IMR-90 (cell line): Measurements from ENCODE around the gene CELSR1. TPM values are rescaled to one million over a fixed set of nuclear protein-coding genes. Genes with fewer than 3 reads are reported as not detected.

ENCODE experiments used
- ATAC-seq: fragments of 200-7000 bp; cut with Tn5 transposase; 2 replicates; pipeline ENCODE4 v1.9.1; 2020; ENCODE audit warnings: low read depth, mild to moderate bottlenecking, moderate library complexity
- BruUV-seq: library from RNA; stranded (reverse); fragments of 400-500 nt; replicated peaks from 2 replicates; lab custom pipeline; 2021; lab: Mats Ljungman, UMichigan
- CTCF ChIA-PET: fragments of 300-600 bp; formaldehyde crosslinking; extraction: SDS; loops from one replicate; lab custom pipeline; 2021; ENCODE audit warnings: antibody characterized with exemption; lab: Yijun Ruan, JAX
- POLR2A ChIA-PET: fragments of 300-600 bp; sonication (Branson Sonifier 250); formaldehyde crosslinking; loops from one replicate; lab custom pipeline; 2022; ENCODE audit warnings: antibody characterized with exemption; ENCODE audit not compliant: unreplicated experiment; lab: Charles Lee
- DNase-seq: peaks from one replicate; pipeline ENCODE4 v3.0.0; 2013
- H2AFZ ChIP-seq: replicated peaks from 2 replicates; pipeline ENCODE3; 2013; ENCODE audit warnings: low read length, mild to moderate bottlenecking; ENCODE audit not compliant: poor library complexity
- H2AK5ac ChIP-seq: 2 replicates; pipeline ENCODE4 v1.6.1; 2013; ENCODE audit warnings: low read depth, low read length, inconsistent platforms
- H2AK9ac ChIP-seq: replicated peaks from 2 replicates; pipeline ENCODE3; 2013; ENCODE audit warnings: mild to moderate bottlenecking, low read depth, low read length, moderate library complexity; ENCODE audit not compliant: poor library complexity
- H2BK120ac ChIP-seq: 2 replicates; pipeline ENCODE4 v1.6.1; 2013; ENCODE audit warnings: low read depth, low read length, inconsistent platforms
- H2BK15ac ChIP-seq: 3 replicates; pipeline ENCODE4 v1.6.1; 2013; ENCODE audit warnings: low read depth, low read length, inconsistent platforms
- H2BK20ac ChIP-seq: 2 replicates; pipeline ENCODE4 v1.6.1; 2013; ENCODE audit warnings: low read depth, mild to moderate bottlenecking, inconsistent platforms, low read length, moderate library complexity
- H2BK5ac ChIP-seq: 2 replicates; pipeline ENCODE4 v1.6.1; 2013; ENCODE audit warnings: mild to moderate bottlenecking, low read depth, low read length, inconsistent platforms; ENCODE audit not compliant: poor library complexity, severe bottlenecking
- H3K14ac ChIP-seq: replicated peaks from 2 replicates; pipeline ENCODE4 v1.6.1; 2013; ENCODE audit warnings: low read depth, low read length, inconsistent platforms
- H3K18ac ChIP-seq: 2 replicates; pipeline ENCODE4 v1.6.1; 2013; ENCODE audit warnings: low read depth, low read length, control low read depth
- H3K23ac ChIP-seq: 2 replicates; pipeline ENCODE4 v1.6.1; 2013; ENCODE audit warnings: low read depth, low read length, inconsistent platforms
- H3K27ac ChIP-seq: 2 replicates; pipeline ENCODE4 v1.5.1; 2013; ENCODE audit warnings: mild to moderate bottlenecking, control low read depth, low read length; ENCODE audit not compliant: insufficient read depth
- H3K27me3 ChIP-seq: 2 replicates; pipeline ENCODE4 v1.6.1; 2013; ENCODE audit warnings: low read length; ENCODE audit not compliant: control insufficient read depth, insufficient read depth
- H3K36me3 ChIP-seq: 2 replicates; pipeline ENCODE4 v1.6.1; 2013; ENCODE audit warnings: low read length, mixed read lengths; ENCODE audit not compliant: control insufficient read depth, insufficient read depth
- H3K4ac ChIP-seq: 2 replicates; pipeline ENCODE4 v1.6.1; 2013; ENCODE audit warnings: low read depth, low read length, inconsistent platforms
- H3K4me1 ChIP-seq: 2 replicates; pipeline ENCODE4 v1.6.1; 2013; ENCODE audit warnings: low read length, mixed read lengths; ENCODE audit not compliant: control insufficient read depth, insufficient read depth
- H3K4me2 ChIP-seq: 2 replicates; pipeline ENCODE4 v1.6.1; 2013; ENCODE audit warnings: low read depth, mild to moderate bottlenecking, control low read depth, low read length, moderate library complexity
- H3K4me3 ChIP-seq: 2 replicates; pipeline ENCODE4 v1.5.1; 2013; ENCODE audit warnings: low read depth, mild to moderate bottlenecking, control low read depth, low read length, moderate library complexity; ENCODE audit not compliant: insufficient read depth
- H3K56ac ChIP-seq: 2 replicates; pipeline ENCODE4 v1.6.1; 2013; ENCODE audit warnings: low read length, inconsistent platforms; ENCODE audit not compliant: insufficient read depth; ENCODE audit errors: extremely low read depth
- H3K79me1 ChIP-seq, 2 experiments: 2 replicates each; pipeline ENCODE4 v1.6.1; 2013; ENCODE audit warnings: low read length in 2 of 2, inconsistent platforms in 1 of 2, low read depth in 1 of 2
- H3K9ac ChIP-seq: 2 replicates; pipeline ENCODE4 v1.6.1; 2013; ENCODE audit warnings: low read depth, low read length, control low read depth
- H3K9me1 ChIP-seq: 2 replicates; pipeline ENCODE4 v1.6.1; 2013; ENCODE audit warnings: low read length, inconsistent platforms; ENCODE audit not compliant: insufficient read depth
- H3K9me3 ChIP-seq: 2 replicates; pipeline ENCODE4 v1.6.1; 2013; ENCODE audit warnings: low read length; ENCODE audit not compliant: control insufficient read depth, insufficient read depth
- H4K20me1 ChIP-seq: 2 replicates; pipeline ENCODE4 v1.6.1; 2013; ENCODE audit warnings: low read length, inconsistent platforms; ENCODE audit not compliant: insufficient read depth
- H4K5ac ChIP-seq: 2 replicates; pipeline ENCODE4 v1.6.1; 2013; ENCODE audit warnings: mild to moderate bottlenecking, low read depth, low read length, control low read depth
- H4K8ac ChIP-seq, 2 experiments: 2 replicates each; pipeline ENCODE4 v1.6.1; 2013; ENCODE audit warnings: low read depth in 2 of 2, low read length in 2 of 2, control low read depth in 1 of 2, inconsistent platforms in 1 of 2
- H4K91ac ChIP-seq: 2 replicates; pipeline ENCODE4 v1.6.1; 2013; ENCODE audit warnings: low read depth, low read length, inconsistent platforms; ENCODE audit not compliant: insufficient read depth
- BHLHE40 ChIP-seq: fragments of 150-350 bp; IDR thresholded peaks from 2 replicates; pipeline ENCODE4 v1.6.1; 2016; ENCODE audit warnings: mild to moderate bottlenecking, low read depth, low read length
- CHD1 ChIP-seq: IDR thresholded peaks from 2 replicates; pipeline ENCODE4 v1.6.1; 2012; ENCODE audit warnings: low read depth, low read length, improper control_type of control experiment
- FOS ChIP-seq: fragments of 150-350 bp; IDR thresholded peaks from 2 replicates; pipeline ENCODE4 v1.6.1; 2016; ENCODE audit warnings: low read depth, low read length
- MAFK ChIP-seq: IDR thresholded peaks from 2 replicates; pipeline ENCODE4 v1.6.1; 2012; ENCODE audit warnings: low read depth, low read length, improper control_type of control experiment
- MAZ ChIP-seq: IDR thresholded peaks from 2 replicates; pipeline ENCODE4 v1.6.1; 2012; ENCODE audit warnings: low read depth, mild to moderate bottlenecking, low read length, improper control_type of control experiment, moderate library complexity, borderline replicate concordance
- POLR2A ChIP-seq: IDR thresholded peaks from 2 replicates; pipeline ENCODE4 v1.6.1; 2012; ENCODE audit warnings: mild to moderate bottlenecking, low read depth, low read length
- RAD21 ChIP-seq: IDR thresholded peaks from 2 replicates; pipeline ENCODE4 v1.6.1; 2012; ENCODE audit warnings: low read length, improper control_type of control experiment
- RCOR1 ChIP-seq: IDR thresholded peaks from 2 replicates; pipeline ENCODE4 v1.6.1; 2012; ENCODE audit warnings: mild to moderate bottlenecking, low read length, improper control_type of control experiment; ENCODE audit not compliant: insufficient replicate concordance
- RFX5 ChIP-seq: IDR thresholded peaks from 2 replicates; pipeline ENCODE4 v1.8.0; 2012; ENCODE audit warnings: low read depth, mild to moderate bottlenecking, low read length, moderate library complexity
- WGBS, 2 experiments: methylation state at CpG; one replicate each; pipeline versions ENCODE4 v1.1.5 to v1.1.7; 2013; ENCODE audit warnings: missing lambda C conversion rate in 2 of 2; ENCODE audit not compliant: insufficient read length in 1 of 2; ENCODE audit errors: extremely low coverage in 2 of 2; 5-methylcytosine and 5-hydroxymethylcytosine counted together
- dilution Hi-C: fragments of 300-500 bp; cut with HindIII; formaldehyde crosslinking; loops from one replicate; pipeline ENCODE4 v1.14.3; 2018; ENCODE audit warnings: low sequenced_read_pairs; ENCODE audit not compliant: unreplicated experiment
- in situ Hi-C: fragments of 300-500 bp; cut with MboI; formaldehyde crosslinking; loops from 3 replicates; pipeline ENCODE4 v1.14.3; 2019; ENCODE audit warnings: low sequenced_read_pairs, inconsistent platforms, mixed read lengths
- intact Hi-C: fragments of 100-400 bp; cut with micrococcal nuclease; formaldehyde crosslinking; loops from 2 replicates; pipeline ENCODE4 v1.10.0; 2022
- polyA plus RNA-seq, 3 experiments: library from polyadenylated mRNA; depleted of rRNA; stranded (reverse); fragments of >200 nt; gene quantifications; 2 replicates each; pipeline ENCODE4 v1.2.3, GENCODE V29; 2012; ENCODE audit warnings: low replicate concordance in 1 of 3
- total RNA-seq: library from RNA; depleted of rRNA; stranded (reverse); fragments of >200 nt; gene quantifications from 2 replicates; pipeline ENCODE4 v1.2.3, GENCODE V29; 2012
- TF ChIP-seq, protein P1 (sequence below): conservative IDR thresholded peaks from 2 replicates; pipeline ENCODE4 v1.5.1; 2012; ENCODE audit warnings: mild to moderate bottlenecking, low read depth, low read length, improper control_type of control experiment

CELSR1 gene
- total and polyA plus RNA-seq, 2 of the 4 experiments (the other 2 are of a cell fraction): 0.36 to 0.82 TPM

DNA sequence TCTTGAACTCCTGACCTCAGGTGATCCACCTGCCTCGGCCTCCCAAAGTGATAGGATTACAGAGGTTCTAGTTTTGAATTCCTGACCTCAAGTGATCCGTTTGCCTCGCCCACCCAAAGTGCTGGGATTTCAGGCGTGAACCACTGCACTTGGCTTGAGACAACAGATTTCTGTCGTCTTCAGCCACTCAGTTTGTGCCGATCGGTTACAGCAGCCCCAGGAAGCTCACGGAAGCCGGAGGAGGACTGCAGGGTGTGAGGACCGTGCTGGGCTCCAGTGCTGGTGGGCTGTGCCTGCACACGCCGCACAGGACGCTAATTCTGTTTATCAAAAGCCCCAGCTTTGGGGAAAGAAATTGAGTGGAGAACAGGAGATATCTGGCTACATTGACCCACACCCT, 82.0 kb downstream of the CELSR1 start:
- ChIA-PET CTCF (no interaction called here), POLR2A (no interaction called here)
- WGBS, 2 experiments: 7% methylated on average over 3 of the region's 13 CpGs; no CpG with 5 or more reads in 1 of the 2 experiments
- Histone ChIP-seq H2BK20ac (no peak overlapping the region), H3K36me3 (no peaks in the 10 kb centered on the region), H3K18ac (no peak overlapping the region), H3K9ac (no peak overlapping the region), H2BK5ac (no peak overlapping the region), H2AK5ac (no peak overlapping the region), H4K8ac (no peak overlapping the region), H4K5ac (no peak overlapping the region), H4K91ac (no peak overlapping the region), H2AFZ (peak overlapping the region; percentile 63), H2BK15ac (no peak overlapping the region), H3K79me1 (no peaks in the 10 kb centered on the region), H3K9me3 (no peaks in the 10 kb centered on the region), H4K20me1 (no peaks in the 10 kb centered on the region), H3K4me3 (no peak overlapping the region), H3K23ac (no peak overlapping the region), H3K14ac (no peak overlapping the region), H3K56ac (no peak overlapping the region), H3K4ac (no peak overlapping the region), H2AK9ac (no peak overlapping the region), H3K9me1 (no peaks in the 10 kb centered on the region), H3K27me3 (peaks cover 50% of the 10 kb centered on the region), H3K27ac (no peak overlapping the region), H2BK120ac (no peak overlapping the region), H3K4me1 (0 out of 2 replicates have a peak, but pooled peaks cover 1% of the 10 kb centered on the region), H3K4me2 (no peak overlapping the region)
- in situ Hi-C loops (no loop called here), intact Hi-C loops (no loop called here), dilution Hi-C loops (no loop called here)
- no peak for ATAC-seq
- no TSS peak for BruUV-seq
- TF ChIP-seq CHD1: no peak
- TF ChIP-seq, protein P1, sequence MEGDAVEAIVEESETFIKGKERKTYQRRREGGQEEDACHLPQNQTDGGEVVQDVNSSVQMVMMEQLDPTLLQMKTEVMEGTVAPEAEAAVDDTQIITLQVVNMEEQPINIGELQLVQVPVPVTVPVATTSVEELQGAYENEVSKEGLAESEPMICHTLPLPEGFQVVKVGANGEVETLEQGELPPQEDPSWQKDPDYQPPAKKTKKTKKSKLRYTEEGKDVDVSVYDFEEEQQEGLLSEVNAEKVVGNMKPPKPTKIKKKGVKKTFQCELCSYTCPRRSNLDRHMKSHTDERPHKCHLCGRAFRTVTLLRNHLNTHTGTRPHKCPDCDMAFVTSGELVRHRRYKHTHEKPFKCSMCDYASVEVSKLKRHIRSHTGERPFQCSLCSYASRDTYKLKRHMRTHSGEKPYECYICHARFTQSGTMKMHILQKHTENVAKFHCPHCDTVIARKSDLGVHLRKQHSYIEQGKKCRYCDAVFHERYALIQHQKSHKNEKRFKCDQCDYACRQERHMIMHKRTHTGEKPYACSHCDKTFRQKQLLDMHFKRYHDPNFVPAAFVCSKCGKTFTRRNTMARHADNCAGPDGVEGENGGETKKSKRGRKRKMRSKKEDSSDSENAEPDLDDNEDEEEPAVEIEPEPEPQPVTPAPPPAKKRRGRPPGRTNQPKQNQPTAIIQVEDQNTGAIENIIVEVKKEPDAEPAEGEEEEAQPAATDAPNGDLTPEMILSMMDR: no peak
- TF ChIP-seq POLR2A: no peak
- no peak for TF ChIP-seq MAFK
- TF ChIP-seq RFX5: no peak
- TF ChIP-seq MAZ: no peak
- no peak for TF ChIP-seq RCOR1
- TF ChIP-seq BHLHE40: no peak
- TF ChIP-seq FOS: no peak
- no peak for TF ChIP-seq RAD21
- no peak for DNase-seq
